ENCODE results near the gene CGGBP1. TPM values are rescaled to one million over a fixed set of nuclear protein-coding genes. Genes with fewer than 3 reads are reported as not detected.
"Not testable (repeated sequence)": the region's sequence is repeated elsewhere in the genome, so short reads cannot be mapped to it uniquely, and the experiment has no call there.

The CGGBP1 gene
- total RNA-seq, 1 donor from 2014 or later, result 53.0 TPM

- no peak for DNase-seq (ENCODE audit: low read depth in 2 of 2)
Measured at GRCh38 chr3:88034491-88035275, 24.1 kb downstream of the CGGBP1 start.

- no peak for DNase-seq (ENCODE audit: low read depth in 2 of 2)
Measured at GRCh38 chr3:88033808-88034207, 25.0 kb downstream of the CGGBP1 start.

GRCh38 chr3:88033079-88033478, 25.7 kb downstream of the CGGBP1 start:
- no peak for DNase-seq (ENCODE audit: low read depth in 2 of 2)

GRCh38 chr3:88032245-88032644, 26.6 kb downstream of the CGGBP1 start:
- DNase-seq (ENCODE audit: low read depth in 2 of 2), result no peak

GRCh38 chr3:88031642-88032077, 27.1 kb downstream of the CGGBP1 start:
- peak; percentile 56 to 72 for DNase-seq (ENCODE audit: low read depth in 2 of 2)

GRCh38 chr3:88030210-88030609, 28.6 kb downstream of the CGGBP1 start:
- peak; percentile 22 to 47 for DNase-seq (ENCODE audit: low read depth in 2 of 2)

GRCh38 chr3:88028876-88029275, 29.9 kb downstream of the CGGBP1 start:
- no peak for DNase-seq (ENCODE audit: low read depth in 2 of 2)

GRCh38 chr3:88025001-88025552, 33.7 kb downstream of the CGGBP1 start:
- no peak for DNase-seq (ENCODE audit: low read depth in 2 of 2)

GRCh38 chr3:88019024-88019423, 39.8 kb downstream of the CGGBP1 start:
- no peak for DNase-seq (ENCODE audit: low read depth in 2 of 2)

- DNase-seq (ENCODE audit: low read depth in 2 of 2), result not testable (repeated sequence)
Measured at GRCh38 chr3:88015656-88016055, 43.1 kb downstream of the CGGBP1 start.

- DNase-seq (ENCODE audit: low read depth in 2 of 2), result no peak
Measured at GRCh38 chr3:88013592-88013991, 45.2 kb downstream of the CGGBP1 start.

- no peak for DNase-seq (ENCODE audit: low read depth in 2 of 2)
Measured at GRCh38 chr3:88010810-88011209, 48.0 kb downstream of the CGGBP1 start.

GRCh38 chr3:88009066-88009465, 49.7 kb downstream of the CGGBP1 start:
- DNase-seq (ENCODE audit: low read depth in 2 of 2), result no peak

- DNase-seq (ENCODE audit: low read depth in 2 of 2), result peak; percentile 45 to 54
Measured at GRCh38 chr3:88005066-88005465, 53.7 kb downstream of the CGGBP1 start.

- DNase-seq (ENCODE audit: low read depth in 2 of 2), result peak; percentile 59 to 68
Measured at GRCh38 chr3:88003115-88003755, 55.6 kb downstream of the CGGBP1 start.

- DNase-seq (ENCODE audit: low read depth in 2 of 2), result no peak
Measured at GRCh38 chr3:88002448-88002847, 56.4 kb downstream of the CGGBP1 start.

Other genes starting within 250 kb of the CGGBP1 start
- gene ZNF654, start 250 bp upstream of the CGGBP1 start, total RNA-seq, result 8.9 and 11.9 TPM in 2 replicates
- 13.5 and 16.9 TPM in 2 replicates for gene C3orf38, start 91.0 kb upstream of the CGGBP1 start, total RNA-seq

Measured in lung microvascular endothelial cell (primary cell).